Activated CD4-positive, alpha-beta T cell treated with anti-CD3 and anti-CD28 coated beads for 48 hours (primary cell): ENCODE measurements around the gene MBLAC1.
A peak's percentile ranks its signal among the peaks of the same experiment; 100 is the strongest.
"Not testable (repeated sequence)": the region's sequence is repeated elsewhere in the genome, so short reads cannot be mapped to it uniquely, and the experiment has no call there.

Experiments used
- DNase-seq: peaks from one replicate; pipeline ENCODE4 v3.0.0-alpha.2; 2020

The MBLAC1 gene

GRCh38 chr7:100124301-100125230, 2.2 kb upstream of the MBLAC1 start:
- DNase-seq, result no peak

DNA sequence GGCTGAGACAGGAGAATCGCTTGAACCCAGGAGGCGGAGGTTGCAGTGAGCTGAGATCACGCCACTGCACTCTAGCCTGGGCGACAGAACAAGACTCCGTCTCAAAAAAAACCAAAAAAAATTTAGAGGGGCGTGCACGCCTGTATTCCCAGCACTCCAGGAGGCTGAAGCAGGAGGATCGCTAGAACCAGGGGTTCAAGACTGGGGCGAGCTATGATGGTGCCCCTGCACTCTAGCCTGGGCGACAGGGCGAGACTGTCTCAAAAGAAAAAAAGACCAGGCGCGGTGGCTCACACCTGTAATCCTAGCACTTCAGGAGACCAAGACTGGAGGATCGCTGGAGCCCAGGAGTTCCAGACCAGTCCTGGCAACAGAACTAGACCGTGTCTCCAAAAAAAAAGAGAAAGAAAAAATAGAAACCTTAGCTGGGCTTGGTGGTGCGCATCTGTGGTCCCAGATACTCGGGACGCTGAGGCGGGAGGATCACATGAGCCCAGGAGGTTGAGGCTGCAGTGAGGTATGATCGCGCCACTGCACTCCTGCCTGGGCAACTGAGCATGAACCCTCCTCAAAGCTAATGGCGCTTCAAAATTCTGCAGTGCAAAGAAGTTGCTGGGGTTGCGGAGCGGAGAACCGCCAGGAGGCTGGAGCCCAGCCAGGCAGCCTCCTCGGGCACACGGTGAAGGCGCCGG, 382 bp upstream of the MBLAC1 start:
- no peak for DNase-seq

DNA sequence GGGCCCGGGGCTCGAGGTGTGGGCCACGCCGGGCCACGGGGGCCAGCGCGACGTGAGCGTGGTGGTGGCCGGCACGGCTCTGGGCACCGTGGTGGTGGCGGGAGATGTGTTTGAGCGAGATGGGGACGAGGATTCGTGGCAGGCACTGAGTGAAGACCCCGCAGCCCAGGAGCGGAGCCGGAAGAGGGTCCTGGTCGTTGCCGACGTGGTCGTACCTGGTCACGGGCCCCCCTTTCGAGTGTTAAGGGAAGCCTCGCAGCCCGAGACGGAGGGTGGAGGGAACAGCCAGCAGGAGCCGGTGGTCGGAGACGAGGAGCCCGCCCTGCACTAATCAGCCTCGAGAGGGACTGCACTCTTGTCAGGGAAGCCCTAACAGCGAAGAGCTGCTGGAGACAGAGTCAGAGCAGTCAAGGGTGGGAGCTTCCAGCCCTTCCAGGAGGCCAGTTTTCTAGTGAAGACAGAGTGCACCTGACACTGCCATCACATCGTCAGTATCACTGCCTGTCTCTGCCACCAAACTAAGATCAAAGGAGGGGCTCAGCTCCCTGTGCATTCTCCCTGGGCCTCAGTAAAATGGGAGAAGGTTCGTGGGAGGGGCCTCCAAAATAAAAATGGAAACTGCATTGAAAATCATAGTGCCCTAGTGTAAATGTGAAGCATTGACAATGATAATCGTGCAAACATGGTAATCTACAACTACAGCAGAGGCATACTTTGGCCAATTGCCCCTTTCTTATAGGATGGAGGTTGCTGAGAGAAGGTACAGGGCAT, 1.3 kb downstream of the MBLAC1 start:
- DNase-seq, result peak; percentile 45

- no peak for DNase-seq
Observed at GRCh38 chr7:100128637-100128963, 1.8 kb downstream of the MBLAC1 start.

DNA sequence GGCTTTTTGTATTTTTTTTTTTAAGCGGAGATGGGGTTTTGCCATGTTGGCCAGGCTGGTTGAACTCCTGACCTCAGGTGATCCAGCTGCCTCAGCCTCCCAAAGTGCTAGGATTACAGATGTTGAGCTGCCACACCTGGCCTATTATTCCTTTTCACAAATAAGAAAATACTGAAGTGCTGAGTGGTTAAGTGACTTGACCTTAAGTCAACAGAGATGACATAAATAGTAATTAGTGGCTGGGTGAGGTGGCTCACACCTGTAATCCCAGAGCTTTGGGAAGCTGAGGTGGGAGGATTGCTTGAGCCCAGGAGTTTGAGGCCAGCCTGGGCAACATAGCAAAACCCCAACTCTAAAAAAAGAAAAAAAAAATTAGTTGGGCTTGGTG, 3.4 kb downstream of the MBLAC1 start:
- DNase-seq, result not testable (repeated sequence)

GRCh38 chr7:100130608-100131453, 4.1 kb downstream of the MBLAC1 start:
- peak; percentile 90 for DNase-seq

DNA sequence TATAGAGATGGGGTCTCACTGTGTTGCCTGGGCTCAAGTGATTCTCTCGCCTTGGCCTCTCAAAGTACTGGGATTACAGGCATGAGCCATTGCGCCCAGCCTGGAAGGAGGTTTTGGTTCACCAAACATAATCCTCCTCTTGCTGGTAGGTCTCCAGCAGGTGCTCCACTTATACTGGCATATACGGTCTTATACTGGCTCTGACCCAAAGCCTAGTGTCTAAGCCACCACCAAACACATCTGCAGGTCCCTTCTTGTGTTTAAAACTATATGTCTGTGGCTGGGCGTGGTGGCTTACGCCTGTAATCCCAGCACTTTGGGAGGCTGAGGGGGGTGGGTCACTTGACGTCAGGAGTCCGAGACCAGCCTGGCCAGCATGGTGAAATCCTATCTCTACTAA, 5.4 kb downstream of the MBLAC1 start:
- DNase-seq, result no peak

DNA sequence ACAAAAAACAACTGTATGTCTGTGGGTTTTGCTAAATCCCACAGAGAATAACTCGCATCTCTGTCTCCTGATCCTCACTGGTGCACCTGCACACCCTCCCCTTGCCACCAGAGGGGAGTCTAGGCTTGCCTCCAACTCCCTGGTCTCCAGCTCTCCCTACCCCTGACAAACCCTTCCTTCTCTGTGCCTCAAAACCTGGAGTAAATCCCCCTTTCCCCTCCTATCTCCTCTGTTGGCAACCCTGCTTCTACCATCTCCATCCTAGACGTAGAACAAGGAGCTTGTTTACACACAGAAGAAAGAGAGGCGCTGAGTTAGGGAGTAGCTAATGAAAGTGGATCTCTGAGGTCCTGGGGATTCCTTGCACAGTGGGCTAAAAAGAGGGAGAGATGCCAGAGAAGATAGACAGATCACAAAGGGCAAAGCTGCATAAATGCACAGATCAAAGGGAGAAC, 6.0 kb downstream of the MBLAC1 start:
- DNase-seq, result peak; percentile 75

DNA sequence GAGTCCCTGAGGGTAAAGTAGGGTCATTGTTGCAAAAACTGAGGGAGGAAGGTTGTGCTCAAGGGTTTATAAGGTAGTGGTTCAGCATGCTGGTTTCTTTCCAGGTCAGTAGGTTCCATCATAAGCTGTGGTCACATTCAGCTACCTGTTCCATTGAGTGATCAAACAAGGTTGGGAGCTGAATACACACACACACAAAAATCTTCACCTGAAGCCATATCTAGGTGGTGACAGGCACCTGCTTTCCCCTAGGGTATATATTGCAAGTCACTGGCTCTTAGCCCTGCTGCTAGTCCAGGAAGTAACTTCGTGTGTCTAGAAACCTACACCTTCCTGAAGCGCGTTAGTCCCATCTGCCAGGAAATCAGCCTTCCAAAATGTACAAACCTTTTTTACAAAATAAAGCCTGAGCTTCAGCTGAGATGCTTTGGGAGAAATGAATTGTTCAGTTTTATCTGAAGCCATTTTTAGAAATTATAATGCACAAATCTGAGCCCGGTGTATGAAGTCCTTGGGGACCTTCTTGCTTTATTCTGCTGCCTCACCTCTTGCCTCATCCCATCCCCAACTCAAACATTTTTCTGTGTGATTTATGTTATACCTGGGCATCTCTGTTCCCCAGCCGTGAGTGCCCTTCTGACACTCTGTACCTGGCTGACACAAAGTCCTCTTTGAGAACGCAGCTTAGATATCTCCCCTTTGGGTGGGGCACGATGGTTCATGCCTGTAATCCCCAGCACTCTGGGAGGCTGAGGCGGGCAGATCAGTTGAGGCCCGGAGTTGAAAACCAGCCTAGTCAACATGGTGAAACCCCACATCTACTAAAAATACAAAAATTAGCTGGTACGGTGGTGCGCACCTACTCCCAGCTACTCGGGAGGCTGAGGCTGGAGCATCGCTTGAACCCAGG, 11.3 kb downstream of the MBLAC1 start:
- no peak for DNase-seq

- DNase-seq, result no peak
Observed at GRCh38 chr7:100141555-100141949, 14.8 kb downstream of the MBLAC1 start.

DNA sequence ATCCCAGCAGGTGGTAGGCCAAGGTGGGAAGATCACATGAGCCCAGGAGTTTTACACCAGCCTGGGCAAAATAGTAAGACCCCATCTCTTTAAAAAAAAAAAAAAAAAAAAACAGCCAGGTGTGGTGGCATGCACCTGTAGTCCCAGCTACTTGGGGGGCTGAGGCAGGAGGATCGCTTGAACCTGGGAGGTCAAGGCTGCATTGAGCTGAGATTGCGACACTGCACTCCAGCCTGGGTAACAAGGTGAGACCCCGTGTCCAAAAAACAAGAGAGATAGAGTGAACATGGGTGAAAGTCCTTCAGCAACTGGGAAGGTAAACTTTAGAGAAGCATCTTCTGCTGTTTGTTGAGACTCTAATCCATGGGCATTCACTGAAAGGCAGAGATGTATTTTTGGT, 15.7 kb downstream of the MBLAC1 start:
- DNase-seq, result no peak

GRCh38 chr7:100146350-100146749, 19.6 kb downstream of the MBLAC1 start:
- DNase-seq, result not testable (repeated sequence)

GRCh38 chr7:100147278-100147677, 20.5 kb downstream of the MBLAC1 start:
- no peak for DNase-seq

- DNase-seq, result no peak
Observed at GRCh38 chr7:100148225-100148558, 21.4 kb downstream of the MBLAC1 start.

DNA sequence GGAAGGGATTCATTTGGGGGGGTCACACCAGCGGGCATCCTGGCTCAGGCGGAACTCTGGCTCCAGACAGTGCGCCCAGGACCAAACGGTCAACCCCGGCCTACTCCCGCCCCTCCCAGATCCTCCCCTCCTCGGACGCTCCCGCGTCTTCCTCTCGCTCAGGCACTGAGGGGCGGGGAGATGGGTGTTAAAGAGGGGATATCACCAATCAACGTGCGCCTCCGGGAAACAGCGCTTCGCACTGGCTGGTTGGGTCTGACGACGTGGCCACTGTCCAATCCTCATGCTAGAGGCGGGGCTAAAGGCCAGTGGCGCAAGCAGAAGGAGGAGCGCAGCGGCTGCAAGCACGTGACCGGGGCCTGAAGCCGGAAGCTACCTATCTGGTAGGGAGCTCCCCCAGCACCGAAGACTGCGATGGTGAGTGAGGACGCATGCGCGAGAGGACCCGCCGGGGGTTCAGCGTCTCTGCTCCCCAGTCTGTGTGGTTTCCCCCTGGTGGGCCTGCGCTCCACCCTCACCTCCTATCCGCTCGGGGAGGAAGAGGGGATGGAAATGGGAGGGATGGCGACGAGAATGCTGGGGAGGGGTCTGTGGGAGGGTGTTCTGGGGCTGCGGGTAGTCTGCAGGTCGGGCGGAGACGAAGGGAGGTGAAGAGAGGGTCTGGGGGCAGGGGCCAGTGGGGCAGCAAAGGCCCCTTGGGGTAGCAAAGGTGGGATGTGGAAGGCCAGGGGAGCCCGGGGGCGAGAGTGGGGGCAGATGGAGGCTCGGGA, 22.0 kb downstream of the MBLAC1 start, which contains the start of gene LAMTOR4:
LAMTOR4 (plus strand) TSS at position 360 of the 770 bp plus-strand sequence; CDS start at position 415, 55 bp downstream.
- DNase-seq, result peak; percentile 99

GRCh38 chr7:100152404-100152803, 25.6 kb downstream of the MBLAC1 start:
- no peak for DNase-seq

DNA sequence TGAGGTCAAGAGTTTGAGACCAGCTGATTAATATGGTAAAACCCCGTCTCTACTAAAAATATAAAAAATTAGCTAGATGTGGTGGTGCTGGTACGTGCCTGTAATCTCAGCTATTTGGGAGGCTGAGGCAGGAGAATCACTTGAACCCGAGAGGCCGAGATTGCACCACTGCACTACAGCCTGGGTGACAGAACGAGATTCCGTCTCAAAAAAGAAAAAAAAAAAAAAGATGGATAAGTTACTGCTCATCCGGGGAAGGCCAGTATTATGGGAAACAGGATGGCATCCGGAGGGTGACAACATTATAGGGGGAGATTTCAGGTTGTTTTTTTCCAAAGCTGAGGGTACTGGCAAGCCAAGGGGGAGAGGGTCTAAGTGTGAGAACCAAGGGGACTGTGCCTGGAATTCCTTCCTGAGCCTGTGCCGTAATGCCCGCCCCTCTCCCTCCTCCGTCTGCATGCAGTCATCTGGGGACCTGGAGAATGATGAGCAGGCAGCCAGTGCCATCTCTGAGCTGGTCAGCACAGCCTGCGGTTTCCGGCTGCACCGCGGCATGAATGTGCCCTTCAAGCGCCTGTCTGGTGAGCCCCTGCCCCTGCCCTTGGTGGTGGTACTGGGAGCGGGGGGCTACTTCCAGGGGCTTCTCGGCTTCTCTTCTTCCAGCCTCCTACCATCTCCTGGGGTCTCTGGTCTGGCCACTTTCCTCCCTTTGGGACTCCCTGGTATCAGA, 26.3 kb downstream of the MBLAC1 start:
- DNase-seq, result no peak

DNA sequence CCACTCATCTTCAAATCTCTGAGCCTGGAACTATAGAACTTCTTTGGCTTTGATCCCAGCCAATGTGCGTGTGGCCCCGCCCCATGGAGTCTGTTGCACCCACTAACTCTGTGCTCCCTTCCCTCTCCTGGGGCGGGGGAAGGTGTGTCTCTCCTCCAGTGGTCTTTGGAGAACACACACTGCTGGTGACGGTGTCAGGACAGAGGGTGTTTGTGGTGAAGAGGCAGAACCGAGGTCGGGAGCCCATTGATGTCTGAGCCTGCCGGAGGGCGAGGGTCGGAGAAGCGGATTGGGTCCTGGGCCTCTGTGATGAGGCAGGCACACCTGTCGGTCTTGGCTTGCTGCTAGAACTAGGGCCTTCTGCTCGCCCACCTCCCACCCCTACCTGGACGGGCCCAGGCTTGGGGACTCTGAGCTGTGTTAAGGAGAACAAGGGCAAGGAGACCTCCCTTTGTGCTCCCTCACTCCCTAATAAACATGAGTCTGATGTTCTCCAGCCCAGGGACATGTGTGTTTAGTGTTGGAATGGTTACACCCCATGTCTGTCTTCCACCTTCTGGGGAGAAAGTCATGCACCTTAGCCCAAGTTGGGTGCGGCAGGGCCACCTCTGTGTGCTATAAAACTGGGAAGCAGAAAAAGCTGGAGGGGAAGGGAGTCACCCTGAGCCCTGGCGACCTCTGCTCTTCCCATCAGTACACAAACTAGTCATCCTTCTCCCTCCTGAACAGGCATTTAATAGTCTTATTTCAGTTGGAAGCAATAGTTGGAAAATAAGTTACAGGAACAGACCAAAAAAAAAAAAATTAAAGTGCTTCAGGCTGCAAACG, 27.2 kb downstream of the MBLAC1 start:
- DNase-seq, result no peak
